Esophagus muscularis mucosa (tissue), 4 donors: Measurements from ENCODE around the gene ENOX1. TPM values are rescaled to one million over a fixed set of nuclear protein-coding genes. Genes with fewer than 3 reads are reported as not detected.
"Not testable (repeated sequence)": the region's sequence is repeated elsewhere in the genome, so short reads cannot be mapped to it uniquely, and the experiment has no call there.

Experiments used
- DNase-seq: peaks from one replicate; pipeline ENCODE4 v3.0.0-alpha.2; 2017; ENCODE audit errors: extremely low spot score
- H3K27ac ChIP-seq, 4 donors: fragments of 200-600 bp; sonication (generic); replicated peaks in 1 of 4; 1 replicate in 3 of 4; 2 replicates in 1 of 4; pipeline ENCODE4 v1.5.1; 2016 to 2019; ENCODE audit warnings: mild to moderate bottlenecking in 1 of 4
- H3K27me3 ChIP-seq, 4 donors: fragments of 200-600 bp; sonication (generic); one replicate each; pipeline versions ENCODE4 v1.5.1 to v1.6.0; 2016 to 2019
- H3K36me3 ChIP-seq, 4 donors: fragments of 200-600 bp; sonication (generic); one replicate each; pipeline ENCODE4 v1.5.1; 2016 to 2019
- H3K4me1 ChIP-seq, 4 donors: fragments of 200-600 bp; sonication (generic); one replicate each; pipeline ENCODE4 v1.5.1; 2016 to 2019
- H3K4me3 ChIP-seq, 4 donors: fragments of 200-600 bp; sonication (generic); 1 replicate in 2 of 4; 2 replicates in 2 of 4; pipeline ENCODE4 v1.5.1; 2016 to 2019; ENCODE audit warnings: mild to moderate bottlenecking in 4 of 4, moderate library complexity in 1 of 4
- H3K9me3 ChIP-seq, 4 donors: fragments of 200-600 bp; sonication (generic); 1 replicate in 3 of 4; 2 replicates in 1 of 4; pipeline ENCODE4 v1.5.1; 2016 to 2019
- EP300 ChIP-seq: sonication (generic); formaldehyde crosslinking; IDR thresholded peaks from one replicate; pipeline ENCODE4 v1.6.1; 2017; ENCODE audit warnings: antibody characterized with exemption
- POLR2A ChIP-seq: fragments of 450-650 bp; IDR thresholded peaks from one replicate; pipeline ENCODE4 v1.6.1; 2017; ENCODE audit warnings: antibody characterized with exemption, moderate library complexity, mild to moderate bottlenecking, low read depth
- POLR2AphosphoS5 ChIP-seq, 2 donors: sonication (generic); formaldehyde crosslinking; IDR thresholded peaks; one replicate each; pipeline ENCODE4 v1.6.1; 2017; ENCODE audit warnings: antibody characterized with exemption in 2 of 2
- WGBS: methylation state at CpG from one replicate; pipeline ENCODE4 v1.1.5; 2018; 5-methylcytosine and 5-hydroxymethylcytosine counted together
- intact Hi-C: fragments of 100-400 bp; cut with DNase I; formaldehyde crosslinking; loops from one replicate; pipeline ENCODE4 v1.15.1; 2023
- total RNA-seq, 4 donors: library from RNA; depleted of rRNA; stranded (reverse); fragments of >200 nt; gene quantifications; one replicate each; pipeline versions ENCODE4 v1.1.0 to v1.2.1, GENCODE V29; 2016
- TF ChIP-seq, protein P1 (sequence below), 3 experiments: fragments of 200-600 bp in 2 of 3; fragments of 450-650 bp in 1 of 3; sonication (generic) in 2 of 3; IDR thresholded peaks; one replicate each; pipeline ENCODE4 v1.5.1; 2017 to 2019; ENCODE audit warnings: antibody characterized with exemption in 3 of 3, mild to moderate bottlenecking in 2 of 3, moderate library complexity in 1 of 3

The ENOX1 gene
- total RNA-seq, 4 donors from 2014 or later = 9.3 to 14.1 (median 12.4) TPM

DNA sequence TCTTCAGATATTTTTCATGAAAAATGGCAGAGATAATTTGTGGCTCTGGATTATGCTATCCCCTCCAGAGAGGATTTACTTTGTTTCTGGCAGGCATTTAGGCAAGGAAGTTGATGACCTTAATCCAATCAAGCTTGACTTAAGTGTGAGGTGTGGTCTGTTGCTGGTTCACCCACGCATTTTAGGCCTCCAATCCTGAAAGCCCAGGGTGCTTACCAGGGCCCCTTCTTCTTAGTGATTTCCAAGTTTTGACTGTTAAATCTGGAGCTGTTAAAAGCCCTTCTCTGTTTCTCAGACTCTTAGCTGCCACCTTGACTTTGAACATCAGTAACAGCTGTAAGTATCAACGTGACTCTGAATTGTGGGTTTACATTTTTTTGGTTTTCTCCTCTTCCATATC is 601.5 kb downstream of the ENOX1 start:
- DNase-seq = peak; percentile 19
- no peak for TF ChIP-seq POLR2A
- no peaks in the 10 kb centered on the region for H3K9me3 ChIP-seq
- WGBS = 86% methylated on average over 2 of the region's 2 CpGs
- no peaks in the 10 kb centered on the region for H3K27me3 ChIP-seq
- no peak overlapping the region for H3K4me3 ChIP-seq
- intact Hi-C loops = no loop called here
- no peaks in the 10 kb centered on the region for H3K4me1 ChIP-seq
- no peak overlapping the region for H3K27ac ChIP-seq
- no peaks in the 10 kb centered on the region for H3K36me3 ChIP-seq

DNA sequence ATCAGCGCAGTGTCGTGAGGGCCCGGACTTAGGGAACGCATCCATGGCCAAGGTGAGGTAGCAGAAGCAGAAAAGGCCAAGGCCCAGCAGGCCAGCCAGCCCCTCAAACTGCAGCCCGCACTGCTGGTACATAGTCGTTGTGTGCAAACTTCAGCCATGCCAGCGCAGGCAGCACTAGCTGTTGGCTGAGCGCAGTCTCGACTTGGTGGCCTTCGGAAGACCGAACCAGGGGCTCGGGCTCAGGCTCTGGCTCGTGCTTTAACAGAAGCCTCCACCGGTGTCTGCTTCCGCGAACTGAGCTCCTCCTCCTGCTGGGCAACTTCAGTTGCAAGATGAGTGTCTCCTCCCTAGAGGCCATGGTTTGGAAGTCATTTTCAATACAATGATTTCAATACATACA is 605.9 kb downstream of the ENOX1 start:
- TF ChIP-seq POLR2A (no peak), EP300 (no peak), POLR2AphosphoS5 (IDR thresholded peaks at IDR 0.05) (no peak)
- TF ChIP-seq, protein P1, sequence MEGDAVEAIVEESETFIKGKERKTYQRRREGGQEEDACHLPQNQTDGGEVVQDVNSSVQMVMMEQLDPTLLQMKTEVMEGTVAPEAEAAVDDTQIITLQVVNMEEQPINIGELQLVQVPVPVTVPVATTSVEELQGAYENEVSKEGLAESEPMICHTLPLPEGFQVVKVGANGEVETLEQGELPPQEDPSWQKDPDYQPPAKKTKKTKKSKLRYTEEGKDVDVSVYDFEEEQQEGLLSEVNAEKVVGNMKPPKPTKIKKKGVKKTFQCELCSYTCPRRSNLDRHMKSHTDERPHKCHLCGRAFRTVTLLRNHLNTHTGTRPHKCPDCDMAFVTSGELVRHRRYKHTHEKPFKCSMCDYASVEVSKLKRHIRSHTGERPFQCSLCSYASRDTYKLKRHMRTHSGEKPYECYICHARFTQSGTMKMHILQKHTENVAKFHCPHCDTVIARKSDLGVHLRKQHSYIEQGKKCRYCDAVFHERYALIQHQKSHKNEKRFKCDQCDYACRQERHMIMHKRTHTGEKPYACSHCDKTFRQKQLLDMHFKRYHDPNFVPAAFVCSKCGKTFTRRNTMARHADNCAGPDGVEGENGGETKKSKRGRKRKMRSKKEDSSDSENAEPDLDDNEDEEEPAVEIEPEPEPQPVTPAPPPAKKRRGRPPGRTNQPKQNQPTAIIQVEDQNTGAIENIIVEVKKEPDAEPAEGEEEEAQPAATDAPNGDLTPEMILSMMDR (IDR thresholded peaks at IDR 0.05) = no peak
- Histone ChIP-seq H3K27ac (no peak overlapping the region), H3K9me3 (no peaks in the 10 kb centered on the region), H3K4me1 (no peaks in the 10 kb centered on the region), H3K4me3 (no peak overlapping the region), H3K27me3 (no peaks in the 10 kb centered on the region), H3K36me3 (no peaks in the 10 kb centered on the region)
- intact Hi-C loops = no loop called here
- 83% methylated on average over 8 of the region's 16 CpGs for WGBS
- DNase-seq = peak; percentile 86

DNA sequence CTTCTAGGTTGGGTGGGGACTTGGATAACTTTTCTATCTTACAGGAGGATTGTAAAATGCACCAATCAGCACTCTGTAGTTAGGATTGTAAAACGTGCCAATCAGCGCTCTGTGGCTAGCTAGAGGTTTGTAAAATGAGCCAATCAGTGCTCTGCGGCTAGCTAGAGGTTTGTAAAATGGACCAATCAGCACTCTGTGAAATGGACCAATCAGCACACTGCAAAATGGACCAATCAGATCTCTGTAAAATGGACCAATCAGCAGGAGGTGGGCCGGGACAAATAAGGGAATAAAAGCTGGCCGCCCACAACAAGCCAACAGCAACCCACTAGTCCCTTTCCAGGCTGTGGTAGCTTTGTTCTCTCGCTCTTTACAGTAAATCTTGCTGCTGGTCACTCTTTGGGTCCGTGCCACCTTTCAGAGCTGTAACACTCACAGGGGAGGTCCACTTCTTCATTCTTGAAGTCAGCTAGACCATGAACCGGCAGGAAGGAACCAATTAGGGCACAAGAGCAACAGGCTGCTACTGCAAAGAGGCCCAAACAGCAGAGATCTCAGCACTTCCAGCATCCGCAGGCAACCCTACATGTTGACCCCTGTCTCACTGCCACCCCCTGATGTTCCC is 606.6 kb downstream of the ENOX1 start:
- intact Hi-C loops = no loop called here
- DNase-seq = peak; percentile 42
- Histone ChIP-seq H3K4me1 (no peaks in the 10 kb centered on the region), H3K4me3 (no peak overlapping the region), H3K27ac (no peak overlapping the region), H3K9me3 (no peaks in the 10 kb centered on the region), H3K27me3 (no peaks in the 10 kb centered on the region), H3K36me3 (no peaks in the 10 kb centered on the region)
- TF ChIP-seq POLR2A = no peak
- no peak for TF ChIP-seq EP300
- TF ChIP-seq, protein P1 (IDR thresholded peaks at IDR 0.05) = no peak
- TF ChIP-seq POLR2AphosphoS5 (IDR thresholded peaks at IDR 0.05) = no peak
- 96% methylated on average over 8 of the region's 9 CpGs for WGBS

DNA sequence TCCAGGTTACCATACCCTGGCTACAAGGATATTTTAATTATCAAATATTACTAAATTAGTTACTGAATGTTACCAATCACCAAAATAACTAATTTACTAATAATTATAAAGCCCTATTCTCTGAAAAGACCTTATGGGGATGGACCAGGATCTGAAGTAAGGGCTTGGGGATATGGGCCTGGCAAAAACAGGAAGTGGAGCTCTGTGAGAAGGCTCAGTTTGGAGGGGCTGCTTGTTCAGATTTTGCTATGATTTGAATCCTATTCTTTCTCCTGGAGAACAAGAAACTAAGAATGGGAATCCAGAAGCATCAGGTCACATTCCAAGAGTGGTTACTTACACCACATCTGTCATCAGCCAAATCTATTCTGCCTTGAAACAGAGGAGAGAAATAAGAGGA is 615.3 kb downstream of the ENOX1 start:
- peak; percentile 26 for DNase-seq
- TF ChIP-seq POLR2A (no peak), POLR2AphosphoS5 (IDR thresholded peaks at IDR 0.05) (no peak), EP300 (no peak)
- TF ChIP-seq, protein P1 (IDR thresholded peaks at IDR 0.05) = no peak
- H3K36me3 ChIP-seq = no peaks in the 10 kb centered on the region
- H3K9me3 ChIP-seq = no peaks in the 10 kb centered on the region
- no peak overlapping the region for H3K4me3 ChIP-seq
- H3K4me1 ChIP-seq = no peaks in the 10 kb centered on the region
- no peak overlapping the region for H3K27ac ChIP-seq
- intact Hi-C loops = no loop called here
- H3K27me3 ChIP-seq = no peaks in the 10 kb centered on the region

DNA sequence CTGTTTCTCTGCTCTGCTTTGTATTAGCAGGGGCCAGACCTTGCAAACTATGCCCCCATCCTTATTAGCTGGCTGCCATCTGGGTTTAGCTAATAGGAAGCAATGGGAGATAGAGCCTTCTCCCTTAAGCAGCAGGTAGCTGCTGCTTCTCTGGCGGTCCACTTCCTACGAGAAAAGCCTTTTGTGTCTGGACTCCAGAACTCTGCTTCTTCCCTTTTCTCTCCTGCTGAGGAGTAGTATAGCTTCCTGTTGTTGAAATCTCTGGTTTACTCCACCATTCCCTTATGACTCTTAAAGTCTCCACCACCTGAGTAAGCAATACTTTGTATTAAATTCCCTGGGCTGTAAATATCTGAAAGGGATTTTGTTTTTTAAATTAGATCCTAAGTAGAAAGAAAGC is 616.3 kb downstream of the ENOX1 start:
- no peaks in the 10 kb centered on the region for H3K27me3 ChIP-seq
- intact Hi-C loops = no loop called here

DNA sequence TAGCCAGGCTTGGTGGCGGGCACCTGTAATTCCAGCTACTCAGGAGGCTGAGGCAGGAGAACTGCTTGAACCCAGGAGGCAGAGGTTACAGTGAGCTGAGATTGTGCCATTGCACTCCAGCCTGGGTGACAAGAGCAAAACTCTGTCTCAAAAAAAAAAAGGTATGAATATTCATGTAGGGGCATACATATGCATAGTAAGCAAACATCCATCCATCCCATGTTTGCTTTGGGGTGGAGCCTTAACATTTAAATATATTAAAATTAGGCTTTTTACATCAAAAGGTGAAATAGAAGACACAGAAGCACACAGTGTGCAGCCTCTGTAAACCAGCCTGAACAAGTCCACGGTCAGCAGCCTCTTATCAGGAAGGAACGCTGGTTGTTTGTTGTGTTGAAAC is 618.3 kb downstream of the ENOX1 start:
- H3K4me1 ChIP-seq, H3K27ac ChIP-seq, intact Hi-C loops, H3K4me3 ChIP-seq, H3K27me3 ChIP-seq, H3K9me3 ChIP-seq, H3K36me3 ChIP-seq: not testable (repeated sequence)
- 92% methylated on average over 3 of the region's 3 CpGs for WGBS
- DNase-seq = peak; percentile 60

More for the DNA sequence above, 616.3 kb downstream of the ENOX1 start:
- WGBS = 67% methylated on average over 2 of the region's 2 CpGs
- Histone ChIP-seq H3K9me3 (peaks cover 0 to 4% (median 2%) of the 10 kb centered on the region in 4 donors), H3K4me1 (no peaks in the 10 kb centered on the region), H3K27ac (no peak overlapping the region), H3K4me3 (no peak overlapping the region), H3K36me3 (no peaks in the 10 kb centered on the region)
- TF ChIP-seq POLR2AphosphoS5 (IDR thresholded peaks at IDR 0.05) = no peak
- TF ChIP-seq POLR2A = no peak
- TF ChIP-seq, protein P1 (IDR thresholded peaks at IDR 0.05) = no peak
- no peak for TF ChIP-seq EP300
- DNase-seq = peak; percentile 17
